GM12801 (cell line): ENCODE results near the gene GNB1L.

Experiments
- TF ChIP-seq, protein P1 (sequence below): IDR thresholded peaks from one replicate; pipeline ENCODE4 v1.5.1; 2011; ENCODE audit warnings: control low read depth; ENCODE audit not compliant: insufficient read length; ENCODE audit errors: extremely low read depth

The GNB1L gene

GRCh38 chr22:19767427-19768341 is 87.0 kb downstream of the GNB1L start:
- TF ChIP-seq, protein P1, sequence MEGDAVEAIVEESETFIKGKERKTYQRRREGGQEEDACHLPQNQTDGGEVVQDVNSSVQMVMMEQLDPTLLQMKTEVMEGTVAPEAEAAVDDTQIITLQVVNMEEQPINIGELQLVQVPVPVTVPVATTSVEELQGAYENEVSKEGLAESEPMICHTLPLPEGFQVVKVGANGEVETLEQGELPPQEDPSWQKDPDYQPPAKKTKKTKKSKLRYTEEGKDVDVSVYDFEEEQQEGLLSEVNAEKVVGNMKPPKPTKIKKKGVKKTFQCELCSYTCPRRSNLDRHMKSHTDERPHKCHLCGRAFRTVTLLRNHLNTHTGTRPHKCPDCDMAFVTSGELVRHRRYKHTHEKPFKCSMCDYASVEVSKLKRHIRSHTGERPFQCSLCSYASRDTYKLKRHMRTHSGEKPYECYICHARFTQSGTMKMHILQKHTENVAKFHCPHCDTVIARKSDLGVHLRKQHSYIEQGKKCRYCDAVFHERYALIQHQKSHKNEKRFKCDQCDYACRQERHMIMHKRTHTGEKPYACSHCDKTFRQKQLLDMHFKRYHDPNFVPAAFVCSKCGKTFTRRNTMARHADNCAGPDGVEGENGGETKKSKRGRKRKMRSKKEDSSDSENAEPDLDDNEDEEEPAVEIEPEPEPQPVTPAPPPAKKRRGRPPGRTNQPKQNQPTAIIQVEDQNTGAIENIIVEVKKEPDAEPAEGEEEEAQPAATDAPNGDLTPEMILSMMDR = no peak

- TF ChIP-seq, protein P1 = no peak
These were observed 87.9 kb downstream of the GNB1L start for GRCh38 chr22:19766511-19767426.

DNA sequence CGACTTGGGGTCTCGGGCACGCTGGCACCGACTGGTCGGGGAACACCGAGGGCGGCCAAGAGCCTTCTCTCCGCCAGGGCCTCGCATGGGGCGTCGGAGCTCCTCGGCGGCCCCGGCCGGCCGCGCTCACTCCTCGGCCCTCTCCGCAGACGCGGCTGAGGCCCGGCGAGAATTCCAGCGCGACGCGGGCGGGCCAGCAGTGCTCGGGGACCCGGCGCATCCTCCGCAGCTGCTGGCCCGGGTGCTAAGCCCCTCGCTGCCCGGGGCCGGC is 88.5 kb downstream of the GNB1L start:
- TF ChIP-seq, protein P1 = no peak

DNA sequence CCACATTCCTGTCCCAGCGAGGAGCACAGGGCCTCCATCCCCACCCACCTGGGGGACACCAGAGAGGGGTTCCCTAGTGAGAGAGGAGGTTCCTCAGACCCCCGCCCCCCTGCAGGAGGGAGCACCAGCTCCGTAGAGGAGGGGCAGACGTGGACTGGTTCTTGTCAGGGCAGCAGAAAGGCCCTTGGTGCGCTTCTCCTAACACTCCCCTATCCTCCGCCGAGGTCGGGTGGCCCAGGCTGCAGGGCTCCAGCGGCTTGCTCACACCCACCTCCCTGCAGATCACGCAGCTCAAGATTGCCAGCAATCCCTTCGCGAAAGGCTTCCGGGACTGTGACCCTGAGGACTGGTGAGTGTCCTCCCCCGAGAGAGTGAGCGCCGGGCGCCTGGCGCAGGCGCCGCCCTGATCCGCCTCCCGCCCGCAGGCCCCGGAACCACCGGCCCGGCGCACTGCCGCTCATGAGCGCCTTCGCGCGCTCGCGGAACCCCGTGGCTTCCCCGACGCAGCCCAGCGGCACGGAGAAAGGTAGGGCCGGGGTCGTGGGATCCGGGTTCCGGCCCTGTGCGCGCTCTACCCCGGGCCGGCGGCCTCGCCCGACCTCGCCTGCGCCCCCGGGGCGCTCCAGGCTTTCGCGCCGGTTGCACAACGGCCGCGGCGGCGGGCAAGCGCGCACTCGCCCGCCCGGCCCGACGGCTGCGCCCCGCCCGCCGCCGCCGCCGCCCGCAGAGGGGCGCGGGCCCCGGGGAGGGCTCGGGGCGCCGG is 89.0 kb downstream of the GNB1L start:
- TF ChIP-seq, protein P1 = no peak

DNA sequence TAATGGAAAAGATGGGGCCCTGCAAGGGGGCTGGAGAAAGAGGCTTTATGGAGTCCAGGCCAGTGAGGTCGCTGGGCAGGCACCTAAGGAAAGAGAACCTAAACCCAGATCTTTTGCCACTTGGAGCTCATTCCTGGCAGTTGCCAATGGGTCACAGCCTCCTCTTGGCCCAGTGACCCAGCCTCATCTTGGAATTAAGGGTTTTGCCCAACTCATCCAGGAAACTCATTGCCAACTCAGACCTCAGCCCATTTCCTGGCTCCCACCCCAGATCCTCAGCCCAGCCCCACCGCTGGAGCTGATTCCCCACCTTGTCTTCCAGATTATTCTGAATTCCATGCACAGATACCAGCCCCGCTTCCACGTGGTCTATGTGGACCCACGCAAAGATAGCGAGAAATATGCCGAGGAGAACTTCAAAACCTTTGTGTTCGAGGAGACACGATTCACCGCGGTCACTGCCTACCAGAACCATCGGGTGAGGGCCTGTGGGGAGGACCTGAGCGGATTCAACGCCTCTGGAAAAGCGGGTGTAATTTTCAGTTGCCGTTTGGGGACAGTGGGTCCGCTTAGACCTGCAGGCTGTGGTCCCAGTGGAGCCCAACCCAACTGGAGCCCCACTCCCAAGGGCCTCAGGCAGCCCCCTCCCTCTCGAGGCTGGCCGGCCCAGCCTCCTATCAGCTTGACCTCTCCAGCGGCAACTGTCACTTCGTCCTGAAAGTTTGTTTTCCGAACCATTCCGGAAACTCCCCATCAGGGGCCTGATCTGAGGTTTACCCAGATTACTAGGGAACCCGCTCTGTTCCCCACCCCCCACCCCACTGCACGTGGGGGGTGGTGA is 89.8 kb downstream of the GNB1L start:
- TF ChIP-seq, protein P1 = no peak

DNA sequence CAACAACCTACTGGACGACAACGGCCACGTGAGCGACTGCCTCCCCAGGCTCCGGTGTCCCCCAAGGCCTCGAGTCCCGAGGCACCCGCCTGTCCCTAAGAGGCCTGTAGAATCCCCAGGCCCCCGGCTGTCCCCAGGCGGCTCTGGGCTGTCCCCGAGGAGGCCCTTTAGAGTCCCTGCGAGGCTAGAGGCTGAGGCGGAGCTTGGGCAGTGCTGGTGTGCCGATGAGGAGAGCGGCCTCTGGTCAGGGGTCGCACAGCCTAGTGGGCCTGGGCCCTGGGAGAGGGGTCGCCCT is 90.4 kb downstream of the GNB1L start:
- TF ChIP-seq, protein P1 = no peak
